Fibroblast of skin of back (primary cell): ENCODE data around the gene PCDH1. TPM values are rescaled to one million over a fixed set of nuclear protein-coding genes. Genes with fewer than 3 reads are reported as not detected.
"Not testable (repeated sequence)": the region's sequence is repeated elsewhere in the genome, so short reads cannot be mapped to it uniquely, and the experiment has no call there.

Source experiments
- DNase-seq: peaks from one replicate; pipeline ENCODE4 v3.0.0-alpha.2; 2013
- polyA plus RNA-seq, 2 experiments: library from polyadenylated mRNA; unstranded; fragments of 120-200 nt; gene quantifications; one replicate each; pipeline ENCODE4 v1.2.1, GENCODE V29; 2013; ENCODE audit not compliant: insufficient read length in 2 of 2

The PCDH1 gene
- 16.8 TPM for polyA plus RNA-seq (2013, experiment 1 of 2; ENCODE audit: insufficient read length)
- 13.8 TPM for polyA plus RNA-seq (2013, experiment 2 of 2; ENCODE audit: insufficient read length)

DNA sequence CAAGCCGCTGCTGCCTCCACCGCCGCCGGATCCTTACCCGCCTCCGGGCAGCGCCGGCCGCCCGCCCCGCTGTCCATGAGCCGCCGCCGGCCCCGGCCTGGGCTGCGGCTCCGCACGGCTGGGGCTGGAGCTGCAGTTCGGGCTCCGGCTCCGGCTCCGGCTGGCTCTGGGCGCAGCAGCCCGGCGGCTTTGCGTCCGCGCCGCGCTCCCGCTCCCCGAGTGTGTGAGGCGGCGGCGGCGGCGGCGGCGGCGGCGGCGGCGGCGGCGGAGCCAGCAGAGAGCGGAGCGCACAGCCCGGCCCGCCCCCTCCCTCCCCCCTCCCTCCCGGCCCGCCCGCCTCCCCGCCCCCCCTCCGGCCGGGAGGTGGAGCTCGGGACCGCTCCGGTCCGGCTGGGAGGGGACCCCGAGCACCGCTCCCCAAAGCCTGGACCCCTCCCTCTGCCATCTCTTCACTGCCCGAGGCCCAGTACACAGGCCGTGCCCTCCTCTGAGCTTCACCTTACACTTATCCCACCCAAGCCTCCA lies at the start of gene PCDH1:
Gene PCDH1 (minus strand): TSS at position 225 of the 525 bp plus-strand sequence. CDS start 148 bp downstream, at position 77.
- DNase-seq = no peak

DNA sequence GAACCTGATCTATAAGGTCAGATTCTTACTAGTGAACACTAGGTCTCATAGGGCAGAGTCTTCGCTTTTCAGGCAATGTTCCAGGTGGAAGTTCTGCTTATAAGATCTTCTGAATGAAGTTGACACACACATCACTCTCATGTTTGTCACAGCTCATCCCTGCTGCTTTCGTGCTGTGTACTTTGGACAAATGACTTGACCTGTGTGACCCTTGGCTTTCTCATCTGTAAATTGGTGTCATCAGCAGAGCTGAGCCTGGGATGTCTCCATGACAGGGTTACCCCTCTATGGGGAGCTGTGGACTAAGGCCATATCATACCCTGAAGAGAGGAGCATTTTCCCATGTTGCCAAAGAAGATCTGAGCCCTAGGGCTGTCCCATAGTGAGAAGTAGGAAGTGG lies 48.2 kb upstream of the PCDH1 start:
- DNase-seq = no peak

DNA sequence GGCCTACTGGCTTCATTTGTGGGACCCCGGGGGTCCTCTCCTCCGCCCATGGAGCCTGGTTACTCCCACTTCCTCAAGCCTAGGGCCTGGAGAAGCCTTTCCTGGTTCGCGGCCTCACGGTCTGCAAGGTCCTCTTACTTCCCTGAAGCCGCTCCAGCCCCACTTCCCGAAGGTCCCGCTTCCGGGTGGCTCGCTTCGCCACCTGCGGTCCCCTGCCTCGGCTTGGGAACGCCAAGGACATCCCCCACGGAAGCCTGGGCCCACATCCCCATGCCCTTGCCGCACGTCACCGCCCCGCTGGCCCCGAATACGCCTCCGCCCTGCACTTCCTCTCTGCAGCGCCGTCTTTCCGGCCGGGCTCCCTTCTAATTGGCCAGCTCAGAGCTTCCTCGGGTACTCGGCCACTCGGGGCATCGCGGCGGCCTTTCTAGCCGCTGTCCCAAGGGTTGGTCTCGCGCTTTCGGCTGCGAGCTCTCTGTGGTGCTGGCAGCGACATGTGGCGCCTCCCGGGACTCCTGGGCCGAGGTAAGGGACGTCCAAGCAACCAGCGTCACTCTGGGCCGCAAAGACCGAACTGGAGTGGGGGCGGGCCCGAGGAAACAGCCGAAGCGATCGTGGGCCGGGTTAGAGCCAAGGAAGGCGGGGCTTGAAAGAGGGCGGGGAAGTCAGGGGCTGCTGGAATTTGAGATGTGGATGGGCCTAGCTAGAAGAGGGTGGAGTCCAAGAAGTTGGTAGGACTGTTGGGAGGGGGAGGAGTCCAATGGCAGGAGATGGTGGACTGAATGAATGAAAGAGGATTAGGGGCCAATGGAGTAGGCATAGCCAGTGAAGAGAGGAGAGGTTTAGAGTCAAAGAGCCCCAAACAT lies 45.5 kb upstream of the PCDH1 start, which contains the start of gene DELE1:
Gene DELE1 (plus strand): TSS at position 424 of the 866 bp plus-strand sequence. CDS start 71 bp downstream, at position 495.
- peak; percentile 95 for DNase-seq

DNA sequence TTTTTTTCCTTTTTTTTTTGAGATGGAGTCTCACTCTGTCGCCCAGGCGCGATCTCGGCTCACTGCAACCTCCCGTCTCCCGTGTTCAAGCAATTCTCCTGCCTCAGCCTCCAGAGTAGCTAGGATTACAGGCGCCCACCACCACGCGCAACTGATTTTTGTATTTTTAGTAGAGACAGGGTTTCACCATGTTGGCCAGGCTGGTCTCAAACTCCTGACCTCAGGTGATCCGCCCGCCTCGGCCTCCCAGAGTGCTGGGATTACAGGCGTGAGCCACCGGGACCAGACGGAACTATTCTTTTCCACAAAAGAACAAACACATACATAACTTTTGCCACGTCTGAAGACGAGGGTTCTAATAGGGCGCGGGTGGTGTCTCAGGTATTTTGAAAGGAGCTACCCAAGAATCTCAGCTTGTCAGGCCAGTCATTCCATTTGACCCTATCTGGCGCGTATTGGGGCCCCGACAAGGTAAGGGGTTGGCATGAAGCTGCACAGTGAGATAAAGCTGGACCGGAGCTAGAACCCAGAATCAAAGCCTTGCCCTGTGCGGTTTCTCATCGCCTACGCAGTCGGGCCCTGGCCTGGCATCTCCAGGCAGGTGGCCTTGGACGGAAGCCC lies 44.7 kb upstream of the PCDH1 start:
- not testable (repeated sequence) for DNase-seq

- no peak for DNase-seq
These were observed 42.6 kb upstream of the PCDH1 start for GRCh38 chr5:141920771-141921170.

- DNase-seq = no peak
These were observed 41.3 kb upstream of the PCDH1 start for GRCh38 chr5:141919218-141920119.

DNA sequence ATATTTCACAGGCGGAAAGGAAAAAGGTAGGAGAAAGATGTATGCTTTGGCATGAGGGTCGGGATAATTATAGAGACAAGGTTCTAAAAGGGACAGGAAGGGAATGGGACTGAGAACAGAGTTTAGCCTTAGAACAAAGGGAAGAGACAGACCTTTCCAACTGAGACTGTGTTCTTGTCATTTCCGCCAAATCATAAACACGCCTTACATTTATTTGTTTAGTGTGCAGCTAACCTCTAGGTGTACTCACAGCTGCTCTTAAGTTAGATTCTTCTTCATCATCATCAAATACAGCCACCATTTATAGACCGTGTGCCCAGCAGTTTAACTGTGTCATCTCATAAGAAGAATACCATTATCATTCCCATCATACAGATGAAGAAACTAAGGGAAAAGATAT lies 39.5 kb upstream of the PCDH1 start:
- no peak for DNase-seq

DNA sequence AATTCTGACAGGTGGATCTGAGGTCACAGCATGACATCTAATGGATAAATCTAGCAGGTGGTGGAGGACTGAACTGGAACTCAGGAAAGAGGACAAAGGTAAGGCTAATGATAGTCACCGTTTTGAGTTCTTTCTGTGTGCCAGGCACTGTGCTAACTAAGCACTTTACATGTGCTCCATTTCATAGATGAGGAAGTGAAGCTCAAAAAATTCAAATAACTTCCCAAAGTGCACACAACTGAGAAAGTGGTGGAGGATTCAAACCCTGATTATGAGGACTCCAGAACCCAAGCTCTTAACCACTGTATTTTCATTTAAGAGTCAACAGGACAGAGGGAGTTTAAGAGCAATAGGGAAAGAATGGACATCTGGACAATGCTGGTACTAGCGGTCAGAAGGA lies 38.3 kb upstream of the PCDH1 start:
- DNase-seq = no peak

DNA sequence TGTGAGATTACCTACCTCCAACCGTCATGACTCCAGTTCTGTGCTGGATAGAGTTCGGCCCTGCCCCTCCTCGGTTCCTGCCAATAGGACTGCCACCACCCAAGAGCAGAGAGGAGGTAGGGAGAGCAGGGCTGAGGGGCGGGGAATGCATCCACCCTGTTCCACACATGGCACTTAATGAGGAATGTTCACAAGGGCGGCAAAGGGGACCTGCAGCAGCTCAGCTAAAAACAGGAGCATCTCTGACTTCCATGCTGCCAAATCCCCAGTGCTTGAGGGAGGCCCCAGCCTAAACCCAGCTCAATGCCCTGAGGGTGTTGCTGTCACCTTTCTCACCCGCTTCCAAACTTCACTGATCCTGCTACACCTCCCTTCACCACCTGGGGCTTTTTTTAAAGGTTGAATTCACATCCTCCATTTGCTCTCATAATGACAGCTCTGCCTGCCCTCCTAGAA lies 37.7 kb upstream of the PCDH1 start:
- DNase-seq = no peak

- DNase-seq = no peak
These were observed 36.6 kb upstream of the PCDH1 start for GRCh38 chr5:141914797-141915196.

- no peak for DNase-seq
These were observed 36.1 kb upstream of the PCDH1 start for GRCh38 chr5:141914199-141914743.

DNA sequence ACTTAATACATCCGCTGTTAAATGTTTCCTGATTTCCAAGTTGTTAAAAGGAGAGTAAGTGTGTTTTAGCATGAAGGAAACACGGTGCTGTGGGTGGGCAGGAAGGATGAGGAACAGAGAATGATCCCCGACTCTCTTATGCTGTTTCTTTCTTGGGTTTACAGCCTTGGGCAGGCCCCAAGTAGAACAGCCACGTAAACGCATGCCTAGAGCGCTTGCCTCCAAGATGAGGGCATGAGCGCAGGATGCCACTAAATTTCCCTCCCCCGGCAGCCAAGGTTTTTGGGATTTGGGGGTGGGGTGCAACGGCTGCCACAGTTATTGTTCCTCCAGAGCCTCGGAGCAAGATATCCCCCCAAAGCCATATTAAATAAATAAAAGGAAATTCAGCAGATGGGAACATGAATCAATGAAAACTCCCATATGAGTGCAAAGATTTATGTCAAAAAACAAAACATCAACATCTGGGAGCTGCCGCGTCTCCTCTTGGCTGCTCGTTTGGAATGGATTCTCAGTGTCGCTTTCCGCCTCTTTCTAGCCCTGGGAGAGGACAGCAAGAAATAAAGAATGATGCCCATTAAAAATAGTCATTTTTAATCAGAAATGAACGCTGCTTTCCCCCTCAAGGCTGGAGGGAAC lies 35.5 kb upstream of the PCDH1 start:
- DNase-seq = no peak

GRCh38 chr5:141910271-141910673 lies 32.1 kb upstream of the PCDH1 start:
- DNase-seq = no peak

DNA sequence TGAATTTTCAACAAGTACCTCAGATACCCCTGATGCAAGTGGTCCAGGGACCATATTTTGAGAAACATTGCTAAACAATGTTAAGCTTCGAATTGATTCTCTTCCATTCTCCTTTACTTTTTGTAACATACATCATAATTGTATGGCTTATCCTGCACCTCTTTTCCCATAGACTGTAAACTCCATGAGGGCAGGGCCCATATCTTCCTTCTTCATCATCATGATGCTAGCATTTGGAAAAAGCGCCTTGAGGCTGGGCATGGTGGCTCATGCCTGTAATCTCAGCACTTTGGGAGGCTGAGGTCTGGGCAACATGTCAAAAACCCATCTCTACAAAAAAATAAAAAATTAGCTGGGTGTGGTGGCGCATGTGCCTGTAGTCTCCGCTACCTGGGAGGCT lies 31.0 kb upstream of the PCDH1 start:
- no peak for DNase-seq

DNA sequence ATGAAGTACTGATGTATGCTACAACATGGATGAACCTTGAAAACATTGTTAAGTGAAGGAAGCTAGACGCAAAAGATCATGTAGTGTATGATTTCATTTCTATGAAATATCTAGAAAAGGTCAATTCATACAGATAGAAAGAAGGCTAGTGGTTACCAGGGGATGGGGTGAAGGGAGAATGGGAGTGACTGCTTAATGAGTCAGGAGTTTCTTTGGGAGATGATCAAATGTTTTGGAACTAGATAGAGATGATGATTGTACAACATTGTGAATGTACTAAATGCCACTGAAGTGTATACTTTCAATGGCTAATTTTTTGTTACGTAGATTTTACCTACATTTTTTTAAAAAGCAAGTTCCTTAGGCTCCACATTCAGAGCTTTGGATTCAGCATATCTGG lies 30.6 kb upstream of the PCDH1 start:
- peak; percentile 18 for DNase-seq

DNA sequence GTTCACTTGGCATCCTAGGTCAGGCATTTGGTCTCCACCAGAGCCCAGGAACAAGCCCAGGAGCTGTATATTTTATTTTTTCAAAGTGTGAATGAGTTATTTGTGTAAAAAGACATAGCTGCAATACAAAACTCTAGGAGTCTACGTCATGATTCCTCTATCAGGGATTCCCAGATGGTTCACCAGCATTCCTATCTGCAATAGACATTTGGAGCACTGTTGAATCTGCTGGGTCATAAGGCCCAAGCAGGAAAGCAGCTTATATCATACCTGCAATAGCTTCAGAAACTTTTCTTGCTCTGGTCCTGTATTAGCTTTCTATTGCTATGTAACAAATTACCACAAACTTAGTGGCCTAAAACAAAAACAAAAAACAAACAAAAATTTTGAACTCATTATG lies 28.8 kb upstream of the PCDH1 start:
- DNase-seq = no peak

GRCh38 chr5:141906517-141906916 lies 28.3 kb upstream of the PCDH1 start:
- DNase-seq = no peak

DNA sequence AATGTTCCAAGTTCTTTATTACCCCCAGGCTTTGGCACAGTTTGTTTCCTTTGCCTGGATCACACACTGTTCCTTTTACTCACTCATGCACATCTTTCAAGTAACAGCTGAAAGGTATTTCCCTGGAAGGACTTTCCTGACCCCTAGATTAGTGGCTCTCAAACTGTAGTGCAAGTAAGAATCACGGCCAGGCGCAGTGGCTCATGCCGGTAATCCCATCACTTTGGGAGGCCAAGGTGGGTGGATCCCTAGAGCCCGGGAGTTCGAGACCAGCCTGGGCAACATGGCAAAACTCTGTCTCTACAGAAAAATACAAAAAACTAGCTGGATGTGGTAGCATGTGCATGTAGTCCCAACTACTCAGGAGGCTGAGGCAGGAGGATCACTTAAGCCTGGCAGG lies 26.3 kb upstream of the PCDH1 start:
- no peak for DNase-seq

GRCh38 chr5:141903261-141903660 lies 25.1 kb upstream of the PCDH1 start:
- DNase-seq = no peak

DNA sequence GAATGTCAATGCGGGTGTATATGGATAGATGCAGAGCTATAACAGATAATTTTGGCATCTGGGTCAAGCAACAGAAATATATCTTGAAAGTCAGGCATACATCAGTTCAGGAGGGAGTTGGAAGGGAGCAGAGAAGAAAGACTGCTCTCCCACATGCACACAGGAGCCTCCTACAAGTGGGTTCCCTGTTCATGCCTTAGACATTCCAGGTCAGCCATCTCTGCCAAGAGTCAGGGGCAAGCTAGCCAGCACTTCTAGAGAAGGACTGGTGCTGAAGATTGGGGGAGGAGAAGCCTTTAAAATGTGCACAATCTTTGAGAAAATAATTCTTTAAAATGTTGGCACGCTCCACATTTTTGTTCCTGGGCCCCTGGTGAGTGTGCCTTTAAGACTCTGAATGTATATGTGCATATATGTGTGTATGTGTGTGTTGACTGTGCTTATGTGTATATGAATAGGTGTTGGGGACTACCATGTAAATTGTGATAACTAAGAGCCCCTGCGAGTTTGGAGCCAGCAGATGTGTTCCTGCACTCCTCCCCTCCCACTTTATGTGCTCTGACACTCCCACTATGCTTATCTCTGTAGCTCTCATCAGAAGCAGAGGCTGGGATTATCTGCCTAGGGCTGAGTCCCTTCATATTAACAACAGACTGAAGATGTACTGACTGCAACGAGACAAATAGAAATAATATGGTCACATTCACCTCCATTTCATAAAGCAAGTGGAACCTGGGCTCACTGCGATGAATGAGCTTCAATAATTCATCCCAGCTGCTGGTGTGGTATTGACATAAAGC lies 24.0 kb upstream of the PCDH1 start:
- DNase-seq = no peak
